GM19193 (cell line): ENCODE measurements around the gene ANKS1A.

Experiments used
- POLR2A ChIP-seq: IDR thresholded peaks from 4 replicates; pipeline ENCODE4 v1.6.1; 2011; ENCODE audit not compliant: insufficient read depth, insufficient read length; ENCODE audit errors: extremely low read depth

ANKS1A gene

GRCh38 chr6:34981951-34982350 lies 92.9 kb downstream of the ANKS1A start:
- no peak for TF ChIP-seq POLR2A

DNA sequence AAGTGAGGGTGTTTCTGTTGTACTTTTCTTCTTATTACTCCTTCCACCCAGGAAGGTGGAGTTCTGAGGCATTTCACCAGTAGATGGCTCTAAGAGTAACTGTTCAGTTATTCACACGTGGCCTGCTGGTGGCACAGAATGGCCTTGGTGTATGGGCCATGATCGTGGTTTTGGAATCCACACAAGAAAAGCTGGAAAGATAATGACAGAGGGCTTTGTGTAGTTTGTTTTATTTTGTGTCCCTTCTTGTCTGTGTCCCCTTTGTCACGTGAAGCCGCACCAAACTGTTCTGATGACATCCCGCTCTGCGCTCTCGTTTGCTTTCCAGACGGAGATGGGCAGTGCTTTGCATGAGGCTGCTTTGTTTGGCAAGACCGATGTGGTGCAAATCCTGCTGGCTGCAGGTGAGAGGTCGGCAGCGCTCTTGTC lies 93.4 kb downstream of the ANKS1A start:
- no peak for TF ChIP-seq POLR2A

GRCh38 chr6:34984416-34984815 lies 95.4 kb downstream of the ANKS1A start:
- TF ChIP-seq POLR2A, result no peak

GRCh38 chr6:34985236-34985635 lies 96.2 kb downstream of the ANKS1A start:
- TF ChIP-seq POLR2A, result no peak

GRCh38 chr6:34986845-34987246 lies 97.8 kb downstream of the ANKS1A start:
- no peak for TF ChIP-seq POLR2A

DNA sequence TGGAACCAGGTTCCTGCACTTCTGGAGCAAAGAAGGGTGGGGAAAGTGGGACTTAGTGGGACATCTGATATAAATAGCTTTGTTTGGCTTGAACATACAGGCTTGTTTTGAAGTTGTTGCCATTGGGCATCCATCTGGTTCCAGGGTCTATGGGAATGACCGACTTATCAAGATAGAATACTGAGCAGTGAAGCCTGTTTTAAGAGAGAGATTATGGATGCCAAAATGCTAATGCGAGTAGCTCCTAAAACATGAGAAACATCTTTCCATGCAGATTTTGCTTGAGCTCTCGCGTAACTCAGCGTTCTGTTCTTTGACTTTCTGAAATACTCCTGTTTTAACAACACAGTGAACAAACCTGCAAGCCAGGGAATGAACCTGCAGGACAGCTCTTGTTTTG lies 98.5 kb downstream of the ANKS1A start:
- TF ChIP-seq POLR2A, result no peak

DNA sequence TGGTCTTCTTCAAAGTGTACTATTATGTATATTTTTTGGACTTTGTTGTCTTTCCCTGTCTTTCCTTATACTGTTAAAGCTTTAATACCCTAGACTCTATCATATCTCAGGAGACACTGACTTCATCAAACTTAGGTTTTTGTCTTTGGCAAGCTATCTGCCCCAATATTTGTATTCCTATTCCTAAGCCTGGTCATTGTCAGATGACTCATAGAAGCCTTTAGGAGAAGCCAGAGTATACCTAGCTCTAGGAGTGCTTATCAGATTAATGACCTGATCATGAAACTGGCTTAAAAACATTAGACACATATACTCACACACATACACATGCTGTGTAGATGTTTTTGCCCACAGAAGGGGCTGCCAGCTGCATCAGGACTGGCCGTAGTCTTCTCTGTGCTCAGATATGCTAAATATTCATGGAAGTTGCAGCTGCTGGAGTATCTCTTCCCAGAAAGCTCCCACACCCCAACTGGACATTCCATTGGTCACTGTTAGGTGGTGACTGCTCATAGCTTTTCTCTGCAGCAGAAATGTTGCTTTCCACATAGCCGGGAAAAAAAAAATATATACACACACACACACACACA lies 102.0 kb downstream of the ANKS1A start:
- TF ChIP-seq POLR2A, result no peak

DNA sequence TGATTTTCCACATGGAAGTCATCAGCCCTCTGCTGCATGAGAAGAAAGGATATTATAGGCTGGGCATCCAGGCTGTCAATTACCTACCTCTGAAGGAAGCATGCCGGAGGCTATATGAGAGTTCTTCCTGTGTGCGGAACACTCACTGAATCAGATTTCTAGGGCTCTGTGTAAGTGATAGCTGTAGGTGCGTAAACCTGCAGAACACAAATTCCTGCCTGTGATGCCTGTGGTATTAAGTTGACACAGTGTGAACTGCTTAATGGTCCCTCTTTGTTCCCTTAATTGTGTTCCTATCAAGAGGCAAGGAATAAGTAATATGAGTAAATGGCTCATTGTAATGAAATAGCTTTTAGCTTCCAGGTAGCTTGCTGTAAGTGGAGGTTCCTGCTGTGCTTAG lies 103.3 kb downstream of the ANKS1A start:
- no peak for TF ChIP-seq POLR2A

- no peak for TF ChIP-seq POLR2A
These were observed 104.2 kb downstream of the ANKS1A start for GRCh38 chr6:34993213-34993612.

DNA sequence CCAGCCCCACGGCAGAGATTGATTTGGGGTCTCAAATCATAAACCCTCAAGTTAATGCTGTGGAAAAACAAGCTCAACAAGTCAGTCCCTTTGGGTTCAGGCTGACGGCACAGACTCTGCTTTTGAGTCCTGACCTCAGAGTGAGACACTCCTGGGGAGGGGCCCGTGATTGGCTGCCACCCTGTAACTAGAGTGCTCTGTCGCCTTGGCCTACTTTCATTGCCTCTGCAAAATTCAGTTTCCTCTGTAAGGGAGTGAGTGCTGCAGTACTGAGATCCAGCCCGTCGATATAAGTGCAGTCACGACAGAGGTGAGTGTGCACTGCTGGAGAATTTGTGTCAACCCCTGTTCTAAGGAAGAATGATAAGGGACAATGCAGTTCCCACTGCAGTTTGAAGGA lies 105.6 kb downstream of the ANKS1A start:
- TF ChIP-seq POLR2A, result no peak

- TF ChIP-seq POLR2A, result no peak
These were observed 118.0 kb downstream of the ANKS1A start for GRCh38 chr6:35007016-35007415.

DNA sequence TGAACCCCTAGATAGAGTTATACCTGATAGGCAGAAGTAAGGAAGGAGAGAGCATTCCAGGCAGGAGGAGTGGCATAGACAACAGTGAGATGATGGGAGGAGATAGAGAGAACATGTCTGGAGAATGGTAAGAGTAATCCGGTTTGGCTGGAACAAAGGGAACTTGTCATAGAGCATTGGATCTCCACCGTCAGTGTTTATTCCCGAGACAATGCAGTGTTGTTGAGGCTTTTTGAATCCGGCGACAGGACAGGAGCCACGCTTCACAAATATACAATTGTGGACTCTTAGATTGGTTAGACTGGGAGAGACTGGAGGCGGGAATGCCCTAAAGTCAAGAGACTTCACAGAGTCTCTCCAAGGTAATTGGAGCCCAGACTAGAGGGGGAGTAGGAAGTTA lies 119.8 kb downstream of the ANKS1A start:
- TF ChIP-seq POLR2A, result no peak

DNA sequence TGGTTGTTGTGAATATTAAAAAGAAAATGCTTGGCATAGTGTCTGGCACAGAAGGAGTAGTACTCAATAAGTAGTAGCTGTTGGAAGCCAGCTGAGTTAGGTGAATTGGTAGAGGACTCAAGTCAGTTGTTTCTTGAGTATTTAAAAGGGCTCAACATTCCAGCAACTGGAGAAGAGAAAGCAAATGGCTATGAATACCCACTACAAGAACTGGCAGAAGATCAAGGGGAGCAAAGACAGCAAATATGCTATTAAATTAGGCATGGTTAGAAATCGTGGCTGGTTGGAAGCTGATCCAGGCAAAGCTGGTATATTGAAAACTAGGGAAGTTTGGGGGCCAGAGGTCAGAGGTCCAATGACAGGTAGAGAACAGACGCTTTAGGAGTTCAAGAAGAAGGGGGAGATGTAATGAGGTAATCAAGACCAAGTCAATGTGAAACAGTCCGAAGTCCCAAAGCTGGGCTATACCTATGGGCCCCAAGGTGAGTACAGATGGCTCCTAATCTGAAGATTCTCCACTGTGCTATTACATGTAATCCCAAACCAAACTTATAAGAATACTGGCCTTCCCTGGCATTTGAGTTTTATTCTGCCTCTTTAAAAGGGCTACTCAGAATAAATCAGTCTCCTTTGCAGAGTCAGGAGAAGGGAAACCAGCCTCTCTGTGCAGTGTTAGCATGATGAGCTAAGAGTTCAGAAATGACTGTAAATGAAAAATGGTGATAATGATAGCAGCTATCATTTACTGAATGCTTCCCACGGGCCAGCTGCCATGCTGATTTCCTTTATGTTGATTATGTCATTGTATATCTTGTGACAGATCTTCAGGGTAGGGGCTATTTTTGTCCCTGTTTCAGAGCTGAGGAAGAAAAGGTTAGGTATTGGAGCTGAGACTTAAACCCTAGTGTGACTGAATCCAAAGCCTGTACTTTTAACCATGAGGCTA lies 122.3 kb downstream of the ANKS1A start:
- TF ChIP-seq POLR2A, result no peak

- no peak for TF ChIP-seq POLR2A
These were observed 124.6 kb downstream of the ANKS1A start for GRCh38 chr6:35013701-35014100.

- TF ChIP-seq POLR2A, result no peak
These were observed 125.3 kb downstream of the ANKS1A start for GRCh38 chr6:35014341-35014740.

DNA sequence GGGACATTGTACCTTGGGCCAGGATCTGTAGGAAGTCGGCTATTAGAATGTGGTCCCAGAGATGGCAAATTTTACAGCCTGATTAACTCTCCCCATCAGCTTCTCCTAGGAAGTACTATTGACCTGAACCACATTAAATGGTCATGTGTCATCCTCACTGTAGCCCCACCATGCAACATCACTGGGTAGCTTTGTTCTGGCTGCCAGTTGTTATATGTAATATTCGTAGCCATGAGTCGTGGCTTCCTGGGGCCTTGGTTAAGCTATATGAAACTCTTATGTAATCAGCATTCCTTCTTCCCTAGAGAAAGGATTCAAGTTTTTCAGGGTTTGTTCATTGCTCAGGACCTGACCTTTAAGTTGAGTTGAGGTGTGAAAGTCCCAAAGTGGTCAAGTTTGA lies 125.7 kb downstream of the ANKS1A start:
- no peak for TF ChIP-seq POLR2A
